ENCODE measurements around the gene BPTF.
"Not testable (repeated sequence)": the region's sequence is repeated elsewhere in the genome, so short reads cannot be mapped to it uniquely, and the experiment has no call there.

Gene BPTF

GRCh38 chr17:67824735-67825626 is at the start of gene BPTF:
Gene BPTF (plus strand): TSS chr17:67825503. CDS start chr17:67825725, 222 bp downstream.
- DNase-seq = peak; percentile 91

- DNase-seq = peak; percentile 12
Observed at GRCh38 chr17:67779098-67779672, 46.1 kb upstream of the BPTF start.

- no peak for DNase-seq
Observed at GRCh38 chr17:67784364-67785121, 40.8 kb upstream of the BPTF start.

GRCh38 chr17:67785122-67785477 is 40.2 kb upstream of the BPTF start:
- no peak for DNase-seq

- no peak for DNase-seq
Observed at GRCh38 chr17:67785504-67785903, 39.8 kb upstream of the BPTF start.

GRCh38 chr17:67800495-67800928 is 24.8 kb upstream of the BPTF start:
- DNase-seq = peak; percentile 66

GRCh38 chr17:67801626-67802175 is 23.6 kb upstream of the BPTF start:
- DNase-seq = no peak

- DNase-seq = no peak
Observed at GRCh38 chr17:67810464-67810863, 14.8 kb upstream of the BPTF start.

GRCh38 chr17:67812380-67812779 is 12.9 kb upstream of the BPTF start:
- not testable (repeated sequence) for DNase-seq

- no peak for DNase-seq
Observed at GRCh38 chr17:67813803-67814180, 11.5 kb upstream of the BPTF start.

GRCh38 chr17:67818110-67819002 is 6.9 kb upstream of the BPTF start:
- peak; percentile 44 for DNase-seq

- no peak for DNase-seq
Observed at GRCh38 chr17:67819722-67820121, 5.6 kb upstream of the BPTF start.

GRCh38 chr17:67821871-67822367 is 3.4 kb upstream of the BPTF start:
- DNase-seq = no peak

GRCh38 chr17:67825627-67826601 is 611 bp downstream of the BPTF start:
- peak; percentile 70 for DNase-seq

GRCh38 chr17:67829331-67829730 is 4.0 kb downstream of the BPTF start:
- no peak for DNase-seq

GRCh38 chr17:67830440-67830839 is 5.1 kb downstream of the BPTF start:
- DNase-seq = no peak

- no peak for DNase-seq
Observed at GRCh38 chr17:67831268-67831667, 6.0 kb downstream of the BPTF start.

GRCh38 chr17:67833134-67833533 is 7.8 kb downstream of the BPTF start:
- DNase-seq = no peak

GRCh38 chr17:67833946-67834631 is 8.8 kb downstream of the BPTF start:
- DNase-seq = no peak

GRCh38 chr17:67834634-67835033 is 9.3 kb downstream of the BPTF start:
- DNase-seq = no peak

Measured in CD4-positive, alpha-beta T cell treated with Interferon gamma for 1 hour (primary cell).